Measurements from ENCODE around the gene ARHGAP40.

The ARHGAP40 gene

GRCh38 chr20:38658879-38659596 lies 57.4 kb downstream of the ARHGAP40 start:
- no peak for DNase-seq

GRCh38 chr20:38659597-38659880 lies 57.9 kb downstream of the ARHGAP40 start:
- DNase-seq = no peak

- DNase-seq = no peak
Measured at GRCh38 chr20:38660429-38660828, 58.8 kb downstream of the ARHGAP40 start.

- DNase-seq = no peak
Measured at GRCh38 chr20:38663660-38664059, 62.1 kb downstream of the ARHGAP40 start.

GRCh38 chr20:38664284-38664683 lies 62.7 kb downstream of the ARHGAP40 start:
- no peak for DNase-seq

- no peak for DNase-seq
Measured at GRCh38 chr20:38665094-38665493, 63.5 kb downstream of the ARHGAP40 start.

GRCh38 chr20:38665506-38666285 lies 64.1 kb downstream of the ARHGAP40 start:
- no peak for DNase-seq

GRCh38 chr20:38667417-38667956 lies 65.9 kb downstream of the ARHGAP40 start:
- DNase-seq = no peak

- no peak for DNase-seq
Measured at GRCh38 chr20:38669688-38670087, 68.1 kb downstream of the ARHGAP40 start.

- no peak for DNase-seq
Measured at GRCh38 chr20:38670786-38671185, 69.2 kb downstream of the ARHGAP40 start.

GRCh38 chr20:38671186-38671585 lies 69.6 kb downstream of the ARHGAP40 start:
- no peak for DNase-seq

- DNase-seq = no peak
Measured at GRCh38 chr20:38671701-38672292, 70.2 kb downstream of the ARHGAP40 start.

- DNase-seq = no peak
Measured at GRCh38 chr20:38672504-38672903, 70.9 kb downstream of the ARHGAP40 start.

- no peak for DNase-seq
Measured at GRCh38 chr20:38673261-38673660, 71.7 kb downstream of the ARHGAP40 start.

GRCh38 chr20:38673725-38674091 lies 72.1 kb downstream of the ARHGAP40 start:
- no peak for DNase-seq

GRCh38 chr20:38674092-38674764 lies 72.6 kb downstream of the ARHGAP40 start:
- DNase-seq = no peak

- no peak for DNase-seq
Measured at GRCh38 chr20:38674765-38675133, 73.1 kb downstream of the ARHGAP40 start.

- no peak for DNase-seq
Measured at GRCh38 chr20:38676576-38676975, 75.0 kb downstream of the ARHGAP40 start.

GRCh38 chr20:38680500-38681306 lies 79.1 kb downstream of the ARHGAP40 start:
- DNase-seq = peak; percentile 82

- DNase-seq = no peak
Measured at GRCh38 chr20:38685271-38685670, 83.7 kb downstream of the ARHGAP40 start.

- DNase-seq = no peak
Measured at GRCh38 chr20:38685853-38686473, 84.4 kb downstream of the ARHGAP40 start.

All from DMS79 (cell line).